Panc1 (cell line): ENCODE results near the gene GPRIN2. TPM values are rescaled to one million over a fixed set of nuclear protein-coding genes. Genes with fewer than 3 reads are reported as not detected.
"Not testable (repeated sequence)": the region's sequence is repeated elsewhere in the genome, so short reads cannot be mapped to it uniquely, and the experiment has no call there.

Experiments
- ATAC-seq: fragments of 200-7000 bp; cut with Tn5 transposase; 2 replicates; pipeline ENCODE4 v1.9.1; 2020; ENCODE audit warnings: mild to moderate bottlenecking, moderate library complexity
- BruUV-seq: library from RNA; stranded (reverse); fragments of 400-500 nt; replicated peaks from 2 replicates; lab custom pipeline; 2021; lab: Mats Ljungman, UMichigan
- CTCF ChIA-PET: fragments of 300-600 bp; sonication (Branson Sonifier 250); formaldehyde crosslinking; loops from one replicate; lab custom pipeline; 2022; ENCODE audit warnings: antibody characterized with exemption; lab: Charles Lee
- POLR2A ChIA-PET: fragments of 300-600 bp; sonication (Branson Sonifier 250); formaldehyde crosslinking; loops from one replicate; lab custom pipeline; 2022; ENCODE audit warnings: antibody characterized with exemption; lab: Charles Lee
- DNase-seq: peaks from one replicate; pipeline ENCODE4 v3.0.0-alpha.2; 2010; ENCODE audit warnings: low read depth, low spot score
- H3K27ac ChIP-seq: 2 replicates; pipeline ENCODE4 v1.5.1; 2011; ENCODE audit warnings: mild to moderate bottlenecking, low read length, inconsistent platforms
- H3K27me3 ChIP-seq: fragments of 200-500 bp; sonication (Bioruptor generic); 2 replicates; pipeline ENCODE4 v1.6.0; 2014; ENCODE audit warnings: low read length, inconsistent platforms; ENCODE audit not compliant: control insufficient read depth, insufficient read depth
- H3K36me3 ChIP-seq: fragments of 200-500 bp; sonication (Bioruptor generic); 2 replicates; pipeline ENCODE4 v1.5.1; 2014; ENCODE audit warnings: inconsistent platforms, mild to moderate bottlenecking, low read length, moderate library complexity; ENCODE audit not compliant: control insufficient read depth, insufficient read depth
- H3K4me1 ChIP-seq: 2 replicates; pipeline ENCODE4 v1.5.1; 2011; ENCODE audit warnings: inconsistent platforms, mild to moderate bottlenecking, low read length, moderate library complexity; ENCODE audit not compliant: control insufficient read depth, insufficient read depth
- H3K4me3 ChIP-seq, 2 experiments: 2 replicates each; pipeline ENCODE4 v1.5.1; 2011 to 2012; ENCODE audit warnings: low read depth in 2 of 2, low read length in 2 of 2, mild to moderate bottlenecking in 2 of 2, inconsistent platforms in 1 of 2, moderate library complexity in 1 of 2
- H3K9me3 ChIP-seq: fragments of 200-500 bp; sonication (Bioruptor generic); 2 replicates; pipeline ENCODE4 v1.5.1; 2014; ENCODE audit warnings: low read depth, mild to moderate bottlenecking, inconsistent platforms, low read length, moderate library complexity; ENCODE audit not compliant: control insufficient read depth, insufficient read depth
- in situ Hi-C: cut with HindIII; loops from 2 replicates; pipeline ENCODE4 v1.10.0; 2016; ENCODE audit warnings: low sequenced_read_pairs, low pct_unique_long_range_greater_than_20kb
- intact Hi-C: fragments of 100-400 bp; cut with micrococcal nuclease; formaldehyde crosslinking; loops from one replicate; pipeline ENCODE4 v1.10.0; 2022; ENCODE audit not compliant: unreplicated experiment
- total RNA-seq: library from RNA; stranded (reverse); gene quantifications from one replicate; pipeline ENCODE4 v1.2.1, GENCODE V29; 2021; ENCODE audit not compliant: unreplicated experiment

GPRIN2 gene
- total RNA-seq, 1 experiment from 2014 or later, result 12.9 TPM

DNA sequence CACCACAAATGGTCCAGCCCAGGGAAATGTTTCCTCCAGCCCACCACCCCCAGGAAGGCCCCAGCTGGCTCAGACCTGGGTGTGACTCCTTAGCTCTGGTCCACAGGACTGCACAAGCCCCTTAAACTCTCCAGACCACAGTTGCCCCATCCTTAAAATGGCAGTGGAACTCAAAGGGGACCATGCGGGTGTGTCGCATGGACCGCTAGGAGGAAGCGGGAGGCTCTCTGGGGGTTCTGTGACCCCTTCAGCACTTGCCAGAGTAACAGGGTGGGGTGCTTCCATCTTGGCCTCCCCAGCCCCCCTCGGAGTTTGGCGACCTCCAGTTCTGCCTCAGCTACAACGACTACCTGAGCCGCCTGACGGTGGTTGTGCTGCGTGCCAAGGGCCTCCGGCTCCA, 27.7 kb upstream of the GPRIN2 start:
- CTCF ChIA-PET, H3K4me3 ChIP-seq, H3K36me3 ChIP-seq, H3K27ac ChIP-seq, H3K9me3 ChIP-seq, H3K27me3 ChIP-seq, ATAC-seq, H3K4me1 ChIP-seq, POLR2A ChIA-PET, intact Hi-C loops, in situ Hi-C loops, BruUV-seq, DNase-seq: not testable (repeated sequence)

DNA sequence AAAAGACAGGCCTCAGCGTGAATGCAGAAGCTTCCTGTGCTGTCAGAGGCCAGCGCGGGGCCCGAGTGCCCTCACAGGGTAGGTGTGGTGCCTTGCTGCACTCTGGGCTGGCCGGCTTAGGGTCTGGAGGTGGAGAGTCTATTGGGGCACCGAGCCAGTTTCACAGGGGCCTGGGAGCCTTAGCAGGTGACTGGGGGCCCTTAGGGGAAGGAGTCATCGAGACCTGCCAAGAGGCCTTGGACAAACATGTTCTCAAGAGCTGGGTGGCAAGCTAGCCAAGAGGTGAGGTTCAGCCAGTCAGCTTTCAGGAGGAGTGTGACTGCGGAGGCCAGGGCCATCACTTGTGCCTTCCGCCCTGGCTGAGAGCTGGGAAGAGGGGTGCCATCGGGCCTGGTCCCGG, 26.1 kb upstream of the GPRIN2 start:
- DNase-seq, in situ Hi-C loops, BruUV-seq, POLR2A ChIA-PET, H3K27ac ChIP-seq, ATAC-seq, CTCF ChIA-PET, H3K4me1 ChIP-seq, H3K36me3 ChIP-seq, H3K4me3 ChIP-seq, intact Hi-C loops, H3K27me3 ChIP-seq, H3K9me3 ChIP-seq: not testable (repeated sequence)

DNA sequence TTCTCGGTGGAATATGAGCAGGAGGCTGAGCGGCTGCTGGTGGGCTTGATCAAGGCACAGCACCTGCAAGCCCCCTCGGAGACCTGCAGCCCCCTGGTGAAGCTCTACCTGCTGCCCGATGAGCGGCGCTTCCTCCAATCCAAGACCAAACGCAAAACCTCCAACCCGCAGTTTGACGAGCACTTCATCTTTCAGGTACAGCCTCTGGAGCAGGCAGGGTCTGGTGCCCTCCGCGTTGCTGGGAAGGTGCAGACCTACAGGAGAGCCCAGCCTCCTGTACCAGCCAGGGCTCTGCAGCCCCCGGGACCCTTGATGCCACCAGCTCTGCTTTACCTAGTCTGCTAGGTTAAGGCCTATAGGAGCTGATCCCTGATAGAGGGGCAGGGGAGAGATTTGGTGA, 25.5 kb upstream of the GPRIN2 start:
- H3K9me3 ChIP-seq, CTCF ChIA-PET: not testable (repeated sequence)

DNA sequence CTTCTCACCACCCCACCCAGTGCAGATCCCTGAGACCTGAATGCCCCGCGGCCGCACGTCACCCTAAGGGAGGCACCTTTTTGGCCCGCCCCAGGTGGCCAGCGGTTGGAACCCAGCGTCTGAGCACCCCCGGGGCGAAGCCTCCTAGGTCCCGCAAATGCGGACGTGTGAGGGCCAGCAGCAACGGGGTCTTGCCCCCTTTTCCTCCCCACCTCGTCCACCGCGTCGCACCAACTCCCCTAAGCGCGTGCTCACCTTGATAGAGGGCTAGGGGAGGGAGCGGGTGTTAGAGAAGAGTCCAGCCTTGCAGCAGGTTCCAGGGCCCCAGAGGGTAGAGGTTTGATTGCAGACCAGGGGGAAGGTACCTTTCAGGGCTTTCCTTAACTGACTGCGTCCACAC, 22.9 kb upstream of the GPRIN2 start:
- BruUV-seq, ATAC-seq, intact Hi-C loops, CTCF ChIA-PET, DNase-seq, POLR2A ChIA-PET, H3K36me3 ChIP-seq, H3K4me1 ChIP-seq, H3K27me3 ChIP-seq, H3K4me3 ChIP-seq, in situ Hi-C loops, H3K27ac ChIP-seq, H3K9me3 ChIP-seq: not testable (repeated sequence)

More for the DNA sequence above, 25.5 kb upstream of the GPRIN2 start:
- ATAC-seq, intact Hi-C loops, POLR2A ChIA-PET, H3K36me3 ChIP-seq, in situ Hi-C loops, DNase-seq, H3K27ac ChIP-seq, H3K27me3 ChIP-seq, H3K4me1 ChIP-seq, H3K4me3 ChIP-seq, BruUV-seq: not testable (repeated sequence)

DNA sequence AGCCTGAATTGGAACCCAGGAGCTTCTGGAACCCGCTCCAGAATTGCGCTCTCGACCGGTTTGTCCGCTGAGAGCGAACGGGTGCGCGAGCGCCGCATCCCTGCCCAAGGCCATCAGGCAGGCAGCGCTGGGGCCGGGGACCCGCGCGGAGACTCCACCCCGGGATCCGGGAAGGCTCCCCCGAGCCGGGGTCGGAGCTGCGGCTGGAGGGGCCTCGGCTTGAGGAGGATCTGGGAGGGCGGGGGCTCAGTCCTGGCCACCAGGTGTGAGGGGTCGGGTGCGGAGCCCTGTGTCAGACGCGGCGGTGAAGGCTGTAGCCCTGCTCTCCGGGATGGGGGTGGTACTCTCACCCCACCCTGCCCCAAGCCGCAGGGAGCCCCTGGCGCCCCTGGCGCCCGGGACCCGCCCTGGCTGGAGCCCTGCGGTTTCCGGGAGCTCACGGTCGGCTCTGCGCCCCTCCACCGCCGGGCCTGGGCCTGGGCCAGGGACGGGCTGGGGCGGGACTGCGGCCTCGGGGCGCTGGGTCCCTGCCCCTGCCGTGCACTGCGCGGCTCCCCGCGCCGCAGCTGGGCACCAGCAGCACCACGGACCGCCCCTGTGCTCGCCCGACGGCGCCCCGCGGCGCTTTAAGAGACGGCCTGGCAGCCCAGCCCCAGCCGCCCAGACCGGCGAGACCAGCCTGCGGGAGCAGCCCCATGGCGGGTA, 22.2 kb upstream of the GPRIN2 start, which contains the start of gene SYT15:
TSS of gene SYT15 (plus strand) at position 655 of the 705 bp plus-strand sequence. CDS start at position 696, 41 bp downstream.
- H3K9me3 ChIP-seq, POLR2A ChIA-PET, CTCF ChIA-PET, ATAC-seq, H3K36me3 ChIP-seq, H3K27ac ChIP-seq, in situ Hi-C loops, intact Hi-C loops, H3K4me1 ChIP-seq, BruUV-seq, H3K4me3 ChIP-seq, H3K27me3 ChIP-seq, DNase-seq: not testable (repeated sequence)

DNA sequence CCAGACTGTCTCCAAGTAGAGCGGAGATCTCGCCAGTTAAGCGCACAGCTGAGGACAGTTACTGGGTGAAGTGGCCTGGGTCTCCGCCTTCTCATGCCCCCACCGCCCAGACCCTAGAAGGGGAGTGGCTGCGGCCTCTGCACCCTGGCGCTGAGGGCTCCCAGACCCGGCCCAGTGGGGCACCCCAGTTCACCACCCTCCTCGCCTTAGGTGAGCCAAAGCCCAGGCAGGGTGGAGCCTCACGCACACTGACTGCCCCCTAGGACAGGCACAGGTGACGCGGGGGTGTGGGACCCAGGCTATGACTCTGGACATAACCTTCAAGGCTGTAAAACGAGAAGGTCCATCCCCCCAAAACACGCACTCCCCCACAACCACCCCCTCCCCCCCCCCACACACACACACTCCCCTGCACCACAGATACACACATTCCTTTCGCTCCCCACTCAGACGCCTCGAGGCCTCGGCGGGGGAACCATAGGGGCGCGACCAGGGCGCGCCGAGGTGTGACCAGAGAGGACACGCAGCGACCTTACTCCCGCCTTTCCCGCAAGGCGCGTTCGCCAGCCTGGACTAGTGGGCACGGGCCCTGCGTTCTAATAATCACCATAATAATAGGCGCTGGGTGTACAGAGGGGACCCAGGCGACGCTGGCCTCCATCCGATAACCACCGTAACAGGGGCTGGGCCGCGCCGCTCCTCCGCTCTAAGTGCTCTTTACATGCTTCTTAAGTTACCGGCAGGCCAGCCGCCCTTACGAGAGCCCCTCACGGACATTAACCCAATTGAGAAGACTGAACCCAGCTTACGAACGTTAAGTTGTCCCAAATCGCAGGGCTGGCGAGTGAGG, 21.4 kb upstream of the GPRIN2 start:
- H3K27me3 ChIP-seq, POLR2A ChIA-PET, H3K4me3 ChIP-seq, H3K27ac ChIP-seq, H3K4me1 ChIP-seq, BruUV-seq, CTCF ChIA-PET, H3K36me3 ChIP-seq, in situ Hi-C loops, ATAC-seq, intact Hi-C loops, H3K9me3 ChIP-seq, DNase-seq: not testable (repeated sequence)

DNA sequence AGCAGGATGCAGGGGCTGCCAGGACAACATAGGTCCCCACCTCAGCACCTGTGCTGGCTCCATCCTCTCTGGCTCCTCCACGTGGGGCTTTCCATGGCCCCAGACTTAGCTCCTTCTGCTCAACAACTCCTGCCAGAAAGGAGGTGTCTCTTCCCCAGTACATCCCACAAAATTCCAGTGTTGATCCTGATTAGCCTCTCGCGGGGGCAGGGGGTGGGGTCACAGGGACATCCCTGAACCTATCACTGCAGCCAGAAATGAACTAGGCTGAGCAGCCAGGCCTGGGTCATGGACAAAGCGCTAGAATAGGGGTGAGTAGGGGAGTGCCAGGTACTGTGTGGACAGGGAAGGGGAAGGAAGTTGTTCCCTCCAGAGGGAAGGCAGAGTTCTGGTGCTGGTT, 17.4 kb upstream of the GPRIN2 start:
- H3K27ac ChIP-seq, H3K36me3 ChIP-seq, H3K4me3 ChIP-seq, DNase-seq, H3K9me3 ChIP-seq, in situ Hi-C loops, H3K4me1 ChIP-seq, intact Hi-C loops, POLR2A ChIA-PET, CTCF ChIA-PET, BruUV-seq, H3K27me3 ChIP-seq, ATAC-seq: not testable (repeated sequence)
